GM18505 (cell line): ENCODE measurements around the gene GH1.

ENCODE experiments used
- ATAC-seq: cut with Tn5 transposase; IDR thresholded peaks from one replicate; pipeline ENCODE4 v1.9.1; 2021; ENCODE audit not compliant: unreplicated experiment
- POLR2A ChIP-seq: IDR thresholded peaks from 4 replicates; pipeline ENCODE4 v1.6.1; 2011; ENCODE audit warnings: borderline replicate concordance; ENCODE audit not compliant: insufficient read depth, insufficient read length; ENCODE audit errors: extremely low read depth

Gene GH1

DNA sequence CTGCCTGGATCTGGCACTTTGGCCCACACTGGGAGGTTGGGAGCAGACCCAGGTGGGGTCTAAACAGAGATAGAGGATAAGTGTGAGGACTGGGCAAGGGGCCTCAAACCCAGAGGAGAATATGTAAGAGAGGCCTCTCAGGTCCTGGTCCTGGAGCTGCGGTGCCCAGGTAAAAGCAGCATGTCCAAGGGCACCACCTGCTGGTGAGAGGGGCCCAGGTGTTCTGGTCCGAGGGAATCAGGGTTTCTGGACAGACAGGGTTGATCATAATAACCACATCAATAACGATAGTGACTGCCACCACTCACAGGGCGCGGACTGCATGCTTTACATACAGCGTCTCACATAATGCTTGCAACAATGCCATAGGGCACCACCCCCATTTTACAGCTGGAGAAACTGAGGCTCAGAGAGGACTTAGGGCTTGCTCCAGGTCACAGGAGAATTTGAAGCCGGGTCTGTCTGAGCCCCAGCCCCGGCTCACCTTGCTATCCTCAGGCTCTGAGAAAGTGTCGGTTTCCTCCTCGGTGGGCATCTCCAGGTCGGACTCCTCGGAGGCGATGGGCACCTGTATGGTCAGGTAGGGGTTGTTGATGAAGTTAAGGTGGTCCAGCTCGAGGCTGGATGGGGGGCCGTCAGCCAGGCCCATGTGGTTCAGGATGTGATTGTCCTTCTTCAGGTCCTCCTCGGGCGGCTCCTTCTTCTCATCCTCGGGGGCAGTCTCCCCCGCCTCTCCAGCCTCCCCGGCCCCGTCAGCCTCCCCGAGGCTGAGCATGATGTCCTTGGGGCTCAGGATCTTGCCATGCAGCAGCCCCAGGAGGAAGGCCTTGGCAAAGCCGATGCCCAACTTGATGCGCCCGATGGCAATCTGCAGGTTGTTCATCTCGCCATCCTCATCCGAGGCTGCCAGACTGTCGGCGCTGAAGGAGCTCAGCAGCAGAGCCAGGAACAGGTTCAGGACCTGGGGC lies 32.6 kb upstream of the GH1 start:
- no peak for ATAC-seq
- no peak for TF ChIP-seq POLR2A

- TF ChIP-seq POLR2A = no peak
Measured at GRCh38 chr17:63949576-63950250, 31.1 kb upstream of the GH1 start.

GRCh38 chr17:63948521-63948920 lies 29.9 kb upstream of the GH1 start:
- TF ChIP-seq POLR2A = no peak
- ATAC-seq = no peak

More at GRCh38 chr17:63949576-63950250, 31.1 kb upstream of the GH1 start:
- ATAC-seq = no peak

DNA sequence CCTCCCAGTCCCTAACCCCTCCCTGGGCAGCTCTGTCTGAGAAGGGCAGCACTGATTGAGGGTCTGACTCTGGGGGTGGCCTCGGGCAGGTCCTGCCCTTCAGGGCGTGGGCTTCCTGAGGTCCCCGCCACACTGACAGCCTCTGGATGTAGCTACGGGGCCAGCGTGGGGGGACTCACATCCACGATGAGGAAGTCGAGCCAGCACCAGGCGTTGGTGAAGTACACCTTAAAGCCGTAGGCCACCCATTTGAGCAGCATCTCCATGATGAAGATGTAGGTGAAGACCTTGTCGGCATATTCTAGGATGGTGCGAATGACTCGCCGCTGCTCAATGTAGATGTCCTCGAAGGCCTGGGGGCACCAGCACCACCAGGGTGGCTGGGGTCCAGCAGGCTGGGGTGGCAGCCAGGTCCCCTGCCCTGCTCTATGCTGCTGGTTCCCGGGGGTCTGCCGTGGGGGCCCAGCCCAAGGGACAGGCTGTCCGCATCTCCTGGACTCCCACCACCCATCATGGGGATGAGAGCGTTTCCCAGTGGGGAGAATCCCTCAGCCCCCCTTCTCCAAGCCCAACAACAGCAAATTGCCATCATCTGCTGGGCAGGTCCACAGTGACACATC lies 29.2 kb upstream of the GH1 start:
- TF ChIP-seq POLR2A = no peak
- no peak for ATAC-seq

DNA sequence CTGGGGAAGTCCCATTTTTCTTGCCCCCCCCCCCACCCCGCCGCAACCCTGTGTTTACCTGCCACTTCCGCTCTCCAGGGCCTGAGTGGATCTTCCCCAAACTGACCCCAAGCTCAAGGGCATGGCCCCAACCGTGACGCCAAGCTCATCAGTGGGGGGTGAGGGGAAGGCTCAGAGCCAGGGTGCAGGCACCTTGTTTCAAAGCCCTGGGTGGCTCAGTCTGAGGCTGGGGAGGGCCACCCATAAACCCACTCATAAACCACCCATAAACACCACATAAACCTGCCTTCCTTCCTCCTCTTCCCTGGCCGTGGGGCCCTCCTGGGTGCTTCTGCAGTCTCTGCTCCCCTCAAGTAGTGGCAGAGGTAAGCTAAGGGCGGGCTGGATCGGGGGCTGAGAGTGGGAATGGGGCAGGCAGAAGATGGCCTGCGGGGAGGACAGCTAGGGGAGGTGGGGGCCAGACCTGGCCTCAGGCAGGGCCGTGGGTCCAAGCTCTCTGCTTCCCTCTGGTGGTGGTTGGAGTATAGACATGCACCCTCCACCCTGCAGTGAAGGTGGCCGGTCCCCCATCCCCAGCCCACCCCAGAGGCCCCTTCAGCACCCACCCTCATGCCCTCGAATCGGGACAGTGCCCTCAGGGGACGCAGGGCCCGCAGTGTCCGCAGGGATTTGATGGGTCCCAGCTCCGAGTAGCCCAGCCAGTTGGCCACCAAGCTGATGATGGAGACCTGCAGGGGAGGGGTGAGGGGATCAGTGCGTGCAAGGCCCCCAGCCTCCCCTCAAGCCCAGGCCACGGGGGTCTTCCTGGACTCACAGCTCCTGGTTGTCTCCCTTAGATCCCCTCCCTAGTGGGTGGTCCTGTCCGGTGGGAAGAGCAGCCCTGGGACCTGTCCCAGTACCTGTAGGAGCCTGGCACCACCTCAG lies 28.1 kb upstream of the GH1 start:
- TF ChIP-seq POLR2A = no peak
- no peak for ATAC-seq

DNA sequence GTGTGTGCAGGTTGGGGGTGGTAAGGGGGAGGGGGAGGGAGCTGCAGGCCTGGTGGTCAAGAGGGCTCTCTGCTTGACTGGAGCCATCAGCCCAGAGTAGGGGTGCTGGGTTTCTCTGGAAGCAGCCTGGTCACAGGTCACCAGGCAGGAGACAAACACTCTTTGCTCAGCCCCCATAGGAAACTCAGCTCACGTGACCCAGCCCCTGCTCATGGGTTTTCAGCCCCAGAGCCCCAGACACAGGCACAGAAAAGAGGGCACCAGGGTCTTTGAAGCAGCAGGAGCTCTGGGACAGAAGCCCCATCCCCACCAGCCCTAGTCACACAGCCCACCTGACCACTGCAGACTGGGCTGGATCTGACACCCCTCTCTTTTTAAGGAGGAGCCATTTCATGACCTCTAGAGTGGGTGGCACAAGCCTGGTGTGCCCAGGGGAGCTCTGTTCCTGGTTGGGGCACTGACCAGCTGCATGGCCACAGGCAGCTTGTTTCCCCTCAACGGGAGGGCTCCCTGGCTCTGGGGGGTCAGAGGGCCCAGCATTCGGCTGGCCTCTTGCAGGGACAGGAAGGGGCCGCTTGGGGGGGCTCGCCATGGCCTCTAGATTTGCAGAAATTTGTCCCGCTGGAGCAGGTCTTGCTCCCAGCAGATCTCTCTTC lies 27.3 kb upstream of the GH1 start:
- ATAC-seq = no peak
- no peak for TF ChIP-seq POLR2A

DNA sequence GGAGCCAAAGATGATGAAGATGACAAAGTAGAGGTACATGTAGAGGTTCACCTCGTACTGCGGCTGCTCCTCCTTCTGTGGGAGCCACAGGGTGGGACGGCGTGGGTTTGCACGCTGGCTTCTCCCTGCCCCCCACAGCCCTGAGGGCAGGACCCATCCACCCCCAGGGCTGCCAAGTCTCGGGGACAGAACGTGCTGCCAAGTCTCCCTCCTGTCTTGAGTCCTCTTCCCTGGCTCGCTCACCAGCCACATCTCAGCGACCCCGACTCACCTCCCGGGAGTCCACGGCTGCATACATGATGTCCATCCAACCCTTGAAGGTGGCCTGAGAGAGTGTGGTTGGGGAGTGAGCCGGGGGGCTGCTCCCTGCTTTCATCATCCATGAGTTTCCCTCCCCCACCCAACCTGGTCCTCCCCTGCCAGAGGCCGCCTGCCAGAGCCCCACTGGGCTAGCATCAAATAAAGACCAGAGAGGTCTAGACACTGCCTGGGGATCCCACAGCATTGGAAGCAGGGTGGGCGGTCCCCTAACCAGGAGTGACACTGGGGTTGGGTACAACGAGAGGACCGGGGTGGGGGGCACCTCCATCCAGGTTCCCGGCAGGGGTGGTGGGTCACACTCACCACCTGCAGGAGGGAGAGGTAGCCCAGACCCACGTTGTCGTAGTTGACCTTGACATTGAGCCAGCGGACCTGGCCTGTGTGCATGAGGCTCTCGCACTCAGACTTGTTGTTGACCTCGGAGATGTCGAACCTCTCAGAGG lies 26.3 kb upstream of the GH1 start:
- no peak for ATAC-seq
- no peak for TF ChIP-seq POLR2A

GRCh38 chr17:63943745-63944144 lies 25.1 kb upstream of the GH1 start:
- no peak for ATAC-seq
- TF ChIP-seq POLR2A = no peak

GRCh38 chr17:63942309-63942985 lies 23.8 kb upstream of the GH1 start:
- ATAC-seq = no peak
- TF ChIP-seq POLR2A = no peak

DNA sequence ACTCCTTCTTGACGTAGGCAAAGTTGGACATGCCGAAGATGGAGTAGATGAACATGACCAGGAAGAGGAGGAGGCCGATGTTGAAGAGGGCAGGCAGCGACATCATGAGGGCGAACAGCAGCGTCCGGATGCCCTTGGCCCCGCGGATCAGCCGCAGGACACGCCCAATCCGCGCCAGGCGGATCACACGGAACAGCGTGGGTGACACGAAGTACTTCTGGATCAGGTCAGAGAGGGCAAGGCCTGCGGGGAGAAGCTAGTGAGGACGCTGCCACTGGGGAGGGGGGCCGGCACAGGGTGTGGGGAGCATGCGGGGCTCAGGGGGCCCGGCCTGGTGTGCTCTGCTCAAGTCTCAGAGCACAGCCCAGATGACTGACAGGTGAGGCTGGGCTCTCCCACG lies 23.1 kb upstream of the GH1 start:
- TF ChIP-seq POLR2A = no peak
- ATAC-seq = no peak

GRCh38 chr17:63941162-63941561 lies 22.5 kb upstream of the GH1 start:
- TF ChIP-seq POLR2A = no peak
- ATAC-seq = no peak
